Dermis blood vessel endothelial cell (primary cell): ENCODE measurements around the gene CAPN5. TPM values are rescaled to one million over a fixed set of nuclear protein-coding genes. Genes with fewer than 3 reads are reported as not detected.
"Not testable (repeated sequence)": the region's sequence is repeated elsewhere in the genome, so short reads cannot be mapped to it uniquely, and the experiment has no call there.

ENCODE experiments used
- DNase-seq: peaks from one replicate; pipeline ENCODE4 v3.0.0; 2010
- total RNA-seq: library from RNA; depleted of rRNA; stranded (reverse); fragments of >200 nt; gene quantifications from 2 replicates; pipeline ENCODE4 v1.2.3, GENCODE V29; 2014

Gene CAPN5
- total RNA-seq, 1 donor from 2014 or later, result 5.6 TPM

GRCh38 chr11:77044356-77044755 is 22.4 kb upstream of the CAPN5 start:
- DNase-seq, result no peak

- DNase-seq, result no peak
These were observed 21.9 kb upstream of the CAPN5 start for GRCh38 chr11:77044886-77045285.

- peak; percentile 54 for DNase-seq
These were observed 20.7 kb upstream of the CAPN5 start for GRCh38 chr11:77046060-77046501.

GRCh38 chr11:77047007-77047927 is 19.5 kb upstream of the CAPN5 start:
- peak; percentile 94 for DNase-seq

- DNase-seq, result not testable (repeated sequence)
These were observed 18.8 kb upstream of the CAPN5 start for GRCh38 chr11:77047928-77048446.

GRCh38 chr11:77049026-77049425 is 17.7 kb upstream of the CAPN5 start:
- no peak for DNase-seq

GRCh38 chr11:77051511-77051910 is 15.3 kb upstream of the CAPN5 start:
- DNase-seq, result no peak

GRCh38 chr11:77052518-77052917 is 14.3 kb upstream of the CAPN5 start:
- no peak for DNase-seq

GRCh38 chr11:77053217-77054015 is 13.4 kb upstream of the CAPN5 start:
- no peak for DNase-seq

GRCh38 chr11:77054084-77054483 is 12.7 kb upstream of the CAPN5 start:
- DNase-seq, result no peak

GRCh38 chr11:77055101-77055561 is 11.6 kb upstream of the CAPN5 start:
- no peak for DNase-seq

GRCh38 chr11:77055913-77056312 is 10.9 kb upstream of the CAPN5 start:
- DNase-seq, result no peak

- DNase-seq, result no peak
These were observed 9.9 kb upstream of the CAPN5 start for GRCh38 chr11:77056814-77057402.

- DNase-seq, result no peak
These were observed 8.8 kb upstream of the CAPN5 start for GRCh38 chr11:77057938-77058474.

GRCh38 chr11:77058900-77059299 is 7.9 kb upstream of the CAPN5 start:
- no peak for DNase-seq

- DNase-seq, result no peak
These were observed 7.0 kb upstream of the CAPN5 start for GRCh38 chr11:77059806-77060205.

GRCh38 chr11:77060234-77060633 is 6.5 kb upstream of the CAPN5 start:
- no peak for DNase-seq

GRCh38 chr11:77061258-77061657 is 5.5 kb upstream of the CAPN5 start:
- DNase-seq, result not testable (repeated sequence)

- DNase-seq, result peak; percentile 25
These were observed 3.8 kb upstream of the CAPN5 start for GRCh38 chr11:77062924-77063323.

GRCh38 chr11:77063407-77063806 is 3.4 kb upstream of the CAPN5 start:
- no peak for DNase-seq

GRCh38 chr11:77063861-77064260 is 2.9 kb upstream of the CAPN5 start:
- no peak for DNase-seq

- no peak for DNase-seq
These were observed 2.0 kb upstream of the CAPN5 start for GRCh38 chr11:77064648-77065217.
